HL-60 (cell line): ENCODE data around the gene ATXN7.

Source experiments
- DNase-seq, 2 experiments: peaks; one replicate each; pipeline ENCODE4 v3.0.0-alpha.2; 2010 to 2020; ENCODE audit warnings: low read depth in 1 of 2, low spot score in 1 of 2
- H3K27ac ChIP-seq: fragments of 250-450 bp; sonication (Bioruptor Pico); replicated peaks from 2 replicates; pipeline ENCODE4 v1.5.1; 2020; ENCODE audit warnings: mild to moderate bottlenecking, moderate library complexity
- H3K27me3 ChIP-seq: fragments of 250-450 bp; sonication (Bioruptor Pico); 2 replicates; pipeline ENCODE4 v1.5.1; 2021; ENCODE audit warnings: mild to moderate bottlenecking, moderate library complexity; ENCODE audit not compliant: insufficient read depth, poor library complexity, severe bottlenecking
- H3K4me3 ChIP-seq: replicated peaks from 2 replicates; pipeline ENCODE4 v1.5.1; 2011; ENCODE audit warnings: mild to moderate bottlenecking, control low read depth, low read length; ENCODE audit not compliant: insufficient read depth
- GABPA ChIP-seq: IDR thresholded peaks from 2 replicates; pipeline ENCODE4 v1.6.1; 2012; ENCODE audit warnings: low read depth
- POLR2AphosphoS5 ChIP-seq: IDR thresholded peaks from 2 replicates; pipeline ENCODE4 v1.6.1; 2012; ENCODE audit warnings: low read depth
- SPI1 ChIP-seq: IDR thresholded peaks from 2 replicates; pipeline ENCODE4 v1.6.1; 2012; ENCODE audit warnings: low read depth, mild to moderate bottlenecking, borderline replicate concordance
- TF ChIP-seq, protein P1 (sequence below): IDR thresholded peaks from one replicate; pipeline ENCODE4 v1.5.1; 2011; ENCODE audit warnings: low read length, control low read depth, inconsistent platforms; ENCODE audit not compliant: insufficient read depth
- TF ChIP-seq, protein P2 (sequence below): IDR thresholded peaks from 2 replicates; pipeline ENCODE4 v1.6.1; 2012; ENCODE audit warnings: low read depth; ENCODE audit not compliant: insufficient replicate concordance

Gene ATXN7

DNA sequence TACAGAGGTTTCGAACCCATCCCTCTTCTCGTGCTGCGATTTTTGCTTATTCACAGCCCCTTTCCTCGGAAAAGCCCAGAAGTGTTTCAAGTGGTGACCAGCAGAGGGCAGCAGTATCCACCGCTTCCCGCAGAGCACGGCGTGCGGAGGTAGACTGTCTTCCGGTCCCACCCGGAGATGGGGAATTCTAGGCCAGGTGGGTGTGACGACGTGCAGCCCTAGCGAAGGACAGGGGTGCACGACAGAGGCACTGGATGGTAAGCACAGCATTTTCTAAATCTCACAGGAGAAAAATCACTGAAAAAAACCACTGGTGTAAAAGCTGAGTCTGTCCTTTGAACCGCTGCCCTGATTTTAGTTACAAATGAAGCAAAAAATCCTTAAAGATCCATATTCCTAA, 167.1 kb downstream of the ATXN7 start:
- DNase-seq, result peak in 1 of 2 experiments; percentile 50
- Histone ChIP-seq H3K27me3 (peaks cover 4% of the 10 kb centered on the region), H3K4me3 (peak overlapping the region; percentile 33), H3K27ac (no peak overlapping the region)
- TF ChIP-seq, protein P1, sequence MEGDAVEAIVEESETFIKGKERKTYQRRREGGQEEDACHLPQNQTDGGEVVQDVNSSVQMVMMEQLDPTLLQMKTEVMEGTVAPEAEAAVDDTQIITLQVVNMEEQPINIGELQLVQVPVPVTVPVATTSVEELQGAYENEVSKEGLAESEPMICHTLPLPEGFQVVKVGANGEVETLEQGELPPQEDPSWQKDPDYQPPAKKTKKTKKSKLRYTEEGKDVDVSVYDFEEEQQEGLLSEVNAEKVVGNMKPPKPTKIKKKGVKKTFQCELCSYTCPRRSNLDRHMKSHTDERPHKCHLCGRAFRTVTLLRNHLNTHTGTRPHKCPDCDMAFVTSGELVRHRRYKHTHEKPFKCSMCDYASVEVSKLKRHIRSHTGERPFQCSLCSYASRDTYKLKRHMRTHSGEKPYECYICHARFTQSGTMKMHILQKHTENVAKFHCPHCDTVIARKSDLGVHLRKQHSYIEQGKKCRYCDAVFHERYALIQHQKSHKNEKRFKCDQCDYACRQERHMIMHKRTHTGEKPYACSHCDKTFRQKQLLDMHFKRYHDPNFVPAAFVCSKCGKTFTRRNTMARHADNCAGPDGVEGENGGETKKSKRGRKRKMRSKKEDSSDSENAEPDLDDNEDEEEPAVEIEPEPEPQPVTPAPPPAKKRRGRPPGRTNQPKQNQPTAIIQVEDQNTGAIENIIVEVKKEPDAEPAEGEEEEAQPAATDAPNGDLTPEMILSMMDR, result peak; percentile 66
- TF ChIP-seq POLR2AphosphoS5, result no peak

DNA sequence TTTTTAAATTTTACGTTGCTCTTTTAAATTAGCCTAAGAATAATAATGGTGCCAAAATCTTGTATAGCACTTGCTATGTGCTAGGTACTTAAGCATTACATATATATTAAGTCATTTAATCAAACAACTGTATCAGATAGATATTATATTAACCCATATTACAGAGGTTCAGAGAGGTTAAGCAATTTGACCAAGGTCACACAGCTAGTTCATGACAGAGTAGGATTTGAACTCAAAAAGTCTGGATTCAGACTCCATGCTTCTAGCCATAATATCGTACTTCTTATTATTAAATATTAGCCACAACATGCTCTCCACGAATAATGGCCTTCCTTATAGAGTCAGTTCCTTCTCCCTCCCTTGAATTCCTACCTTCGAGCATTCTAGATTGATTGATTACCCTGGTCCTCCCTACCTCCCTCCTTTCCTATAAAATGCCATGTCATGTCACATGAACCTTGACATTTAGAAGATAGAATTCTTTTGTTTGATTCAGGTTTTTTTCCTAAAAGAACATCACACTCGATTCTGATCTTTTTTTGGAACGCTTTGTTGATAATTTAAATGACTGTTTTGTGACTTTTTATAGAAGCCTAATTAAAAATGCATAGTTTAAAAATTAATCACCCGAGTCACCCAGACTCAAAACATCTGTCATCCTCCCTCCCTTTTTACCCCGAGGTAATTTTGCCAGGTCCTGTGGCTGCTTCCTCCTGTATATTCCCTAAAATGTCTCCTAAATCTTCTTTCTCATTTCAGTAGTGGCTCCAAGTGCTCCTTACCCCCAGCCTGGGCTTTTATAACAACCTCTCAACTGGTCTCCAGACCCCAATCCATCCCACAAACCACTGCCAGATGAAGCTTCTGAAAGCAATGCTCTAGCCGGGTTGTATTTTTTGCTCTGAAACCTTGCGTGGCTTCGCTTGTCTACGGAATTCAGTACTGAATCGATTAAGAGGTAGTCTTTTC, 168.2 kb downstream of the ATXN7 start:
- H3K27ac ChIP-seq, result no peak overlapping the region
- no peak overlapping the region for H3K4me3 ChIP-seq
- peaks cover 4% of the 10 kb centered on the region for H3K27me3 ChIP-seq
- no peak for DNase-seq
- TF ChIP-seq SPI1, result no peak
- TF ChIP-seq POLR2AphosphoS5, result no peak
- TF ChIP-seq, protein P2, sequence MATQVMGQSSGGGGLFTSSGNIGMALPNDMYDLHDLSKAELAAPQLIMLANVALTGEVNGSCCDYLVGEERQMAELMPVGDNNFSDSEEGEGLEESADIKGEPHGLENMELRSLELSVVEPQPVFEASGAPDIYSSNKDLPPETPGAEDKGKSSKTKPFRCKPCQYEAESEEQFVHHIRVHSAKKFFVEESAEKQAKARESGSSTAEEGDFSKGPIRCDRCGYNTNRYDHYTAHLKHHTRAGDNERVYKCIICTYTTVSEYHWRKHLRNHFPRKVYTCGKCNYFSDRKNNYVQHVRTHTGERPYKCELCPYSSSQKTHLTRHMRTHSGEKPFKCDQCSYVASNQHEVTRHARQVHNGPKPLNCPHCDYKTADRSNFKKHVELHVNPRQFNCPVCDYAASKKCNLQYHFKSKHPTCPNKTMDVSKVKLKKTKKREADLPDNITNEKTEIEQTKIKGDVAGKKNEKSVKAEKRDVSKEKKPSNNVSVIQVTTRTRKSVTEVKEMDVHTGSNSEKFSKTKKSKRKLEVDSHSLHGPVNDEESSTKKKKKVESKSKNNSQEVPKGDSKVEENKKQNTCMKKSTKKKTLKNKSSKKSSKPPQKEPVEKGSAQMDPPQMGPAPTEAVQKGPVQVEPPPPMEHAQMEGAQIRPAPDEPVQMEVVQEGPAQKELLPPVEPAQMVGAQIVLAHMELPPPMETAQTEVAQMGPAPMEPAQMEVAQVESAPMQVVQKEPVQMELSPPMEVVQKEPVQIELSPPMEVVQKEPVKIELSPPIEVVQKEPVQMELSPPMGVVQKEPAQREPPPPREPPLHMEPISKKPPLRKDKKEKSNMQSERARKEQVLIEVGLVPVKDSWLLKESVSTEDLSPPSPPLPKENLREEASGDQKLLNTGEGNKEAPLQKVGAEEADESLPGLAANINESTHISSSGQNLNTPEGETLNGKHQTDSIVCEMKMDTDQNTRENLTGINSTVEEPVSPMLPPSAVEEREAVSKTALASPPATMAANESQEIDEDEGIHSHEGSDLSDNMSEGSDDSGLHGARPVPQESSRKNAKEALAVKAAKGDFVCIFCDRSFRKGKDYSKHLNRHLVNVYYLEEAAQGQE, result no peak
- TF ChIP-seq, protein P1, result no peak
- no peak for TF ChIP-seq GABPA

DNA sequence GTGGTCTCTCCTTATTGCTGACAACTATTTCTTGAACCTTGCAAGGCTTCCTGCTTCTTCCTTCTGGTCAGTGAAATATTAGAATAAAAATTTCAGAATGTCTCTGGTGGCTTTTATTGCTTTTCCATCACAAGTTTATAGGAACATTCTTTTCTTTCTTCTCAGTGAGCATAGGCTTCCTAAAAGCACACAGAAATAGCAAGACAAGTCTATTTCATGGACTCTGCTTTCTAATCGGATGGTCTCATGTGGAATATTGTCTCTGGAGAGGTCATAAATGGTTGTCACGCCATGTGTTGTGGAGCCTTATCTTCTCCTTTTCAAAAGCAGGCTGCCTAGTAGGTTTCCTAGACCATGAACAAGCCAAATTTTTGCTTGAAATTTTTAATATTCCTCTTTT, 169.4 kb downstream of the ATXN7 start:
- Histone ChIP-seq H3K27me3 (peaks cover 4% of the 10 kb centered on the region), H3K27ac (no peak overlapping the region), H3K4me3 (no peak overlapping the region)
- TF ChIP-seq GABPA, result no peak
- TF ChIP-seq, protein P2, result no peak
- TF ChIP-seq, protein P1, result no peak
- TF ChIP-seq SPI1, result no peak
- no peak for TF ChIP-seq POLR2AphosphoS5
- DNase-seq, result no peak

DNA sequence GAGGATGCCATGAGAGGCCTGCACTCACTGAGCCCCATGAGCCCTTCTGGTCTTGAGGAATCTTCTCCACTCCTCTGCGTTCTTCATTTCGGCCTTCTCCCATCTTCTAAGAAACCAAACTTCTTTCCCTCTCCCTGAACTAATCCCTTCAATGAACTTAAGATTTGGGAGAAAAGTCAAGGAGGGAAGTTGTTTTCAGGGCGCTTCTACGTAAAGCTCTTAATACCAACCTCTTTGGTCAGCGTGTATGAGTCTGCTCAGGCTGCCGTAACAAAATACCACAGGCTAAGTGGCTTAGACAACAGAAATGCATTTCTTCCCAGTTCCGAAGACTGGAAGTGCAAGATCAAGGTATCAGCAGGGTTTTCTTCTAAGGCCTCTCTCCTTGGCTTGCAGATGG, 173.4 kb downstream of the ATXN7 start:
- Histone ChIP-seq H3K4me3 (no peak overlapping the region), H3K27ac (no peak overlapping the region), H3K27me3 (peaks cover 2% of the 10 kb centered on the region)
- no peak for DNase-seq
- no peak for TF ChIP-seq POLR2AphosphoS5
- TF ChIP-seq, protein P2, result no peak
- TF ChIP-seq SPI1, result no peak
- no peak for TF ChIP-seq GABPA
- TF ChIP-seq, protein P1, result no peak
